ENCODE data around the gene DYNC1I1.

The DYNC1I1 gene

GRCh38 chr7:95793658-95794057, 21.3 kb downstream of the DYNC1I1 start:
- DNase-seq, result no peak
- Histone ChIP-seq H3K27ac (no peak overlapping the region), H3K27me3 (replicated peaks) (no peaks in the 10 kb centered on the region), H3K36me3 (replicated peaks) (no peaks in the 10 kb centered on the region), H3K4me3 (ENCODE audit: low read depth, low read length) (no peak overlapping the region)
- no peak for TF ChIP-seq CTCF (IDR thresholded peaks at IDR 0.05; ENCODE audit: low read depth, low read length, missing control alignments)
- in situ Hi-C loops (cut with HindIII; ENCODE audit: low pct_ligation_motif_present, low sequenced_read_pairs), result no loop called here

DNA sequence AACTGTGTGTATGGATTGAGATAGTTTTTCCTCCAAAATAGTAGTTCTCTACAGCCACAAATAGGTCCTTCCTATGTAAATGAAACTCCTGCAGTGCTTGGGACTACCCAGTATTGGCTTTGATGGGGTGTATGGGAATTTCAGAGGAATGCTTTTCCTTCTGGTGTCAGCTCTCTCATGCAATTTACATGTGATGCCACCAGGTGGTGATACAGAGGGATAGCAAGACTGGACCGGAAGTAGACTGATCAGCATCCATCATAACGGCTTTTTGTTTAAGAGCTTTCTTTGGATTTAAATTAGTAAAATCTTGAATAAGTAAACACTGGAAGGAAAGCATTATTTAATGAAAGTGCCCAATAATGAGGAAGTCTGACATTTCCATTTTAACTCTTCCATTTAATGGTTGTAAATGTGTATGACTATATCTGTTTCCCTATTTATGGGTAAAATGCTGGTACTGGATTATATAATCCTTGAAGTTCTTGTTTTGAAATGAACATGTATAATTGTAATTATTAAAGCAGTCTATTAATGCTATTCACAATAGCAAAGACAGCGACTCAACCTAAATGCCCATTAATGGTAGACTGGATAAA, 22.7 kb downstream of the DYNC1I1 start:
- peak; percentile 33 for DNase-seq
- in situ Hi-C loops (cut with HindIII; ENCODE audit: low pct_ligation_motif_present, low sequenced_read_pairs), result no loop called here
- no peak overlapping the region for H3K27ac ChIP-seq

GRCh38 chr7:95796617-95797016, 24.3 kb downstream of the DYNC1I1 start:
- H3K27me3 ChIP-seq (replicated peaks), result no peaks in the 10 kb centered on the region
- no peak overlapping the region for H3K4me3 ChIP-seq (ENCODE audit: low read depth, low read length)
- DNase-seq, result no peak
- H3K27ac ChIP-seq, result no peak overlapping the region
- H3K36me3 ChIP-seq (replicated peaks), result no peaks in the 10 kb centered on the region
- TF ChIP-seq CTCF (IDR thresholded peaks at IDR 0.05; ENCODE audit: low read depth, low read length, missing control alignments), result no peak
- in situ Hi-C loops (cut with HindIII; ENCODE audit: low pct_ligation_motif_present, low sequenced_read_pairs), result no loop called here

More for the DNA sequence above, 22.7 kb downstream of the DYNC1I1 start:
- Histone ChIP-seq H3K4me3 (ENCODE audit: low read depth, low read length) (no peak overlapping the region), H3K27me3 (replicated peaks) (no peaks in the 10 kb centered on the region), H3K36me3 (replicated peaks) (no peaks in the 10 kb centered on the region)
- peak; percentile 71 for TF ChIP-seq CTCF (IDR thresholded peaks at IDR 0.05; ENCODE audit: low read depth, low read length, missing control alignments)

- H3K36me3 ChIP-seq (replicated peaks), result no peaks in the 10 kb centered on the region
- H3K27ac ChIP-seq, result no peak overlapping the region
- TF ChIP-seq CTCF (IDR thresholded peaks at IDR 0.05; ENCODE audit: low read depth, low read length, missing control alignments), result no peak
- in situ Hi-C loops (cut with HindIII; ENCODE audit: low pct_ligation_motif_present, low sequenced_read_pairs), result no loop called here
- no peak overlapping the region for H3K4me3 ChIP-seq (ENCODE audit: low read depth, low read length)
- DNase-seq, result peak; percentile 2
- no peaks in the 10 kb centered on the region for H3K27me3 ChIP-seq (replicated peaks)
These were observed 26.1 kb downstream of the DYNC1I1 start for GRCh38 chr7:95798401-95798930.

DNA sequence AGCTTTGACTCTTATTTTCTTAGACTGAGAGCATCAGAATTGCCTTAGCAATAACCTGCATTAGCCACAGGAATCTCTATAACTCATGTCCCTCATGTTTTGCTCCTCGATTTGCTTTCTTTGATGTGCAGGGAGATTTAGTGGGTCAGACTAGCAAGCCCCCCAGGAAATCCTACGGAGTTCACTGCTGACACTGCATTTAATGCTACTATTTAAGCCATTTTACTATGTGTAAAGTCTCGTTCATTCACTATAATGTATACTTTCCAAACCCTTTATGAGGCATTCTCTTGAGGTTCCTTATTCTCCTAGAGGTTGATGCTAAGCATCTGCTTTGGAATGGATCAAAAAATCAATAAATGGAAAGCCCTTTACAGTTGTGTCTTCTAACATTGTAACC, 28.4 kb downstream of the DYNC1I1 start:
- in situ Hi-C loops (cut with HindIII; ENCODE audit: low pct_ligation_motif_present, low sequenced_read_pairs), result no loop called here
- DNase-seq, result no peak
- Histone ChIP-seq H3K4me3 (ENCODE audit: low read depth, low read length) (no peak overlapping the region), H3K27me3 (replicated peaks) (no peaks in the 10 kb centered on the region), H3K36me3 (replicated peaks) (no peaks in the 10 kb centered on the region), H3K27ac (no peak overlapping the region)
- TF ChIP-seq CTCF (IDR thresholded peaks at IDR 0.05; ENCODE audit: low read depth, low read length, missing control alignments), result no peak

DNA sequence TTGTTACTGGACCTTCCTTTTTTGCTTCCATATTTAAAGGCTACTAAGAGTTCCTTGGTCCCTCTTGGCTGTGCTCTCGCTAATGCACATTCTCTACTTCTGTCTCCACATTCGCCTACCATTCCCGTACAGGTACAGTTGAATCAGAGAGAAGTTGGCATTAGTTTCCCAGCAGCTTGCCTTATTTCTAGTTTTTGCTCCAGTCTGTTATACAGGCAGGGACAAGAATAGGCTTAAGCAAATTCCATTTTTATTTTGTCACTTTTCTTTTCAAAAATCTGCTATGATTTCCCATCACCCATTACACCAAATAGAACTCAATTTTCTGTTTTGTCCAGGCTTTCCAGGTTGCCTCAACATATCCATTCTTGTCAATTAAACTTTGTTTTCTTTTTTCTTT, 29.9 kb downstream of the DYNC1I1 start:
- no peak for DNase-seq
- Histone ChIP-seq H3K27me3 (replicated peaks) (no peaks in the 10 kb centered on the region), H3K4me3 (ENCODE audit: low read depth, low read length) (no peak overlapping the region), H3K36me3 (replicated peaks) (no peaks in the 10 kb centered on the region), H3K27ac (no peak overlapping the region)
- TF ChIP-seq CTCF (IDR thresholded peaks at IDR 0.05; ENCODE audit: low read depth, low read length, missing control alignments), result no peak
- in situ Hi-C loops (cut with HindIII; ENCODE audit: low pct_ligation_motif_present, low sequenced_read_pairs), result no loop called here
